H1 (cell line): ENCODE data around the gene TNS1. TPM values are rescaled to one million over a fixed set of nuclear protein-coding genes. Genes with fewer than 3 reads are reported as not detected.

ENCODE experiments used
- CTCF ChIA-PET: fragments of 300-600 bp; sonication (Branson Sonifier 250); formaldehyde crosslinking; loops from one replicate; lab custom pipeline; 2021; ENCODE audit not compliant: partially characterized antibody; lab: Charles Lee
- POLR2A ChIA-PET: fragments of 300-600 bp; sonication (Branson Sonifier 250); formaldehyde crosslinking; loops from one replicate; lab custom pipeline; 2021; ENCODE audit warnings: inconsistent platforms; ENCODE audit not compliant: partially characterized antibody; lab: Charles Lee
- DNase-seq, 2 experiments: peaks; one replicate each; pipeline versions ENCODE4 v3.0.0 to v3.0.0-alpha.2; 2010 to 2022; ENCODE audit warnings: low spot score in 2 of 2, low read depth in 1 of 2, mixed read lengths in 1 of 2
- FAIRE-seq: peaks from 2 replicates; lab custom pipeline; 2011; peaks lifted over from hg19 to GRCh38; lab: Jason Lieb, UNC
- H2AFZ ChIP-seq: 2 replicates; pipeline ENCODE4 v1.8.1; 2012; ENCODE audit warnings: low read length, inconsistent platforms
- H2AK5ac ChIP-seq: 2 replicates; pipeline ENCODE4 v1.6.1; 2013; ENCODE audit warnings: low read depth, low read length
- H2BK120ac ChIP-seq: replicated peaks from 2 replicates; pipeline ENCODE3; 2013; ENCODE audit warnings: low read depth, low read length, inconsistent platforms
- H2BK12ac ChIP-seq: 2 replicates; pipeline ENCODE4 v1.6.1; 2013; ENCODE audit warnings: low read depth, low read length
- H2BK15ac ChIP-seq: 2 replicates; pipeline ENCODE4 v1.6.1; 2013; ENCODE audit warnings: low read length
- H2BK20ac ChIP-seq: 2 replicates; pipeline ENCODE4 v1.6.1; 2013; ENCODE audit warnings: low read length
- H2BK5ac ChIP-seq: 2 replicates; pipeline ENCODE4 v1.6.1; 2013; ENCODE audit warnings: low read depth, low read length
- H3K14ac ChIP-seq: 2 replicates; pipeline ENCODE4 v1.6.1; 2013; ENCODE audit warnings: inconsistent platforms; ENCODE audit not compliant: insufficient read length
- H3K18ac ChIP-seq: 2 replicates; pipeline ENCODE4 v1.6.1; 2013; ENCODE audit warnings: low read length; ENCODE audit errors: extremely low read depth
- H3K23ac ChIP-seq: 2 replicates; pipeline ENCODE4 v1.6.1; 2013; ENCODE audit warnings: inconsistent platforms; ENCODE audit not compliant: insufficient read length
- H3K23me2 ChIP-seq: 2 replicates; pipeline ENCODE4 v1.6.1; 2013; ENCODE audit warnings: low read depth, low read length
- H3K27ac ChIP-seq: 2 replicates; pipeline ENCODE4 v1.6.1; 2011; ENCODE audit warnings: low read depth, low read length, inconsistent platforms
- H3K27me3 ChIP-seq, 4 experiments: replicated peaks in 1 of 4; 1 replicate in 1 of 4; 2 replicates in 3 of 4; pipeline versions ENCODE4 v1.6.1 to v1.8.1; 2011 to 2013; ENCODE audit warnings: low read length in 3 of 4, mild to moderate bottlenecking in 3 of 4, inconsistent platforms in 2 of 4, mixed read lengths in 2 of 4, moderate library complexity in 1 of 4; ENCODE audit not compliant: control insufficient read depth in 3 of 4, insufficient read depth in 3 of 4; ENCODE audit errors: extremely low read depth in 1 of 4
- H3K36me3 ChIP-seq, 4 experiments: 2 replicates each; pipeline versions ENCODE4 v1.6.1 to v1.8.1; 2011 to 2013; ENCODE audit warnings: mild to moderate bottlenecking in 4 of 4, low read length in 3 of 4, moderate library complexity in 2 of 4, control low read depth in 1 of 4, inconsistent platforms in 1 of 4; ENCODE audit not compliant: insufficient read depth in 4 of 4, control insufficient read depth in 2 of 4
- H3K4ac ChIP-seq: replicated peaks from 2 replicates; pipeline ENCODE3; 2013; ENCODE audit warnings: low read length, low read depth, mixed read lengths, inconsistent platforms; ENCODE audit not compliant: insufficient read length
- H3K4me1 ChIP-seq, 4 experiments: replicated peaks in 1 of 4; 1 replicate in 1 of 4; 2 replicates in 3 of 4; pipeline versions ENCODE4 v1.6.1 to v1.8.1; 2011 to 2013; ENCODE audit warnings: low read length in 3 of 4, inconsistent platforms in 2 of 4, mixed read lengths in 1 of 4; ENCODE audit not compliant: insufficient read depth in 4 of 4, control insufficient read depth in 3 of 4
- H3K4me2 ChIP-seq, 2 experiments: 2 replicates each; pipeline versions ENCODE4 v1.6.1 to v1.8.1; 2011 to 2013; ENCODE audit warnings: low read depth in 2 of 2, low read length in 2 of 2, control low read depth in 1 of 2, inconsistent platforms in 1 of 2, mild to moderate bottlenecking in 1 of 2; ENCODE audit not compliant: insufficient read depth in 1 of 2
- H3K4me3 ChIP-seq, 4 experiments: fragments of 200-600, 300-600 bp in 1 of 4; sonication (generic), shearing (Covaris generic), sonication (Bioruptor Twin) in 1 of 4; 2 replicates each; pipeline versions ENCODE4 v1.5.1 to v1.8.1; 2011 to 2016; ENCODE audit warnings: low read length in 4 of 4, low read depth in 3 of 4, control low read depth in 2 of 4, inconsistent platforms in 2 of 4, mild to moderate bottlenecking in 2 of 4, mixed read lengths in 1 of 4, moderate library complexity in 1 of 4; ENCODE audit not compliant: insufficient read depth in 2 of 4; ENCODE audit errors: extremely low read depth in 1 of 4
- H3K56ac ChIP-seq: replicated peaks from 2 replicates; pipeline ENCODE3; 2013; ENCODE audit warnings: low read depth, mild to moderate bottlenecking, mixed read lengths, low read length, inconsistent platforms; ENCODE audit not compliant: insufficient read length
- H3K79me1 ChIP-seq: 2 replicates; pipeline ENCODE4 v1.6.1; 2013; ENCODE audit warnings: low read depth, low read length, control low read depth
- H3K79me2 ChIP-seq, 2 experiments: 2 replicates each; pipeline versions ENCODE4 v1.6.1 to v1.8.1; 2012 to 2013; ENCODE audit warnings: low read length in 2 of 2, mild to moderate bottlenecking in 2 of 2, inconsistent platforms in 1 of 2; ENCODE audit not compliant: insufficient read depth in 2 of 2, control insufficient read depth in 1 of 2
- H3K9ac ChIP-seq, 4 experiments: replicated peaks in 1 of 4; 1 replicate in 1 of 4; 2 replicates in 3 of 4; pipeline versions ENCODE4 v1.6.1 to v1.8.1; 2011 to 2013; ENCODE audit warnings: low read depth in 3 of 4, low read length in 3 of 4, control low read depth in 2 of 4, mild to moderate bottlenecking in 2 of 4, moderate library complexity in 2 of 4, inconsistent platforms in 1 of 4; ENCODE audit errors: extremely low read depth in 1 of 4
- H3K9me3 ChIP-seq, 2 experiments: 2 replicates each; pipeline versions ENCODE4 v1.6.1 to v1.8.1; 2012 to 2013; ENCODE audit warnings: mild to moderate bottlenecking in 2 of 2, moderate library complexity in 2 of 2, control low read depth in 1 of 2, inconsistent platforms in 1 of 2, low read depth in 1 of 2, low read length in 1 of 2, mixed read lengths in 1 of 2; ENCODE audit not compliant: insufficient read depth in 2 of 2
- H4K20me1 ChIP-seq, 2 experiments: replicated peaks in 1 of 2; 2 replicates each; pipeline versions ENCODE3 to v1.8.1; 2011 to 2013; ENCODE audit warnings: inconsistent platforms in 2 of 2, low read length in 2 of 2, mild to moderate bottlenecking in 1 of 2; ENCODE audit not compliant: insufficient read depth in 2 of 2, control insufficient read depth in 1 of 2
- H4K5ac ChIP-seq: 2 replicates; pipeline ENCODE4 v1.6.1; 2013; ENCODE audit warnings: low read length, low read depth, mixed read lengths, inconsistent platforms; ENCODE audit not compliant: insufficient read length
- H4K8ac ChIP-seq: 2 replicates; pipeline ENCODE4 v1.8.0; 2013; ENCODE audit warnings: mild to moderate bottlenecking, moderate library complexity, low read length, inconsistent platforms; ENCODE audit not compliant: insufficient read depth; ENCODE audit errors: extremely low read depth
- H4K91ac ChIP-seq: replicated peaks from 2 replicates; pipeline ENCODE3; 2013; ENCODE audit warnings: low read length, mixed read lengths, inconsistent platforms; ENCODE audit not compliant: insufficient read length
- CBX8 ChIP-seq: fragments of 300-800, 300-1000 bp; sonication (generic); IDR thresholded peaks from 2 replicates; pipeline ENCODE4 v1.7.1; 2016; ENCODE audit warnings: low read depth, low read length, borderline replicate concordance
- GTF2F1 ChIP-seq: IDR thresholded peaks from 2 replicates; pipeline ENCODE4 v1.6.1; 2012; ENCODE audit warnings: low read depth, low read length, improper control_type of control experiment, borderline replicate concordance
- WGBS, 2 experiments: shearing (Covaris generic) in 1 of 2; methylation state at CpG; one replicate each; pipeline versions ENCODE4 v1.1.6 to v1.1.7; 2013 to 2015; ENCODE audit warnings: low lambda C conversion rate in 2 of 2, mixed read lengths in 2 of 2, inconsistent platforms in 1 of 2, low coverage in 1 of 2, missing lambda C conversion rate in 1 of 2; ENCODE audit not compliant: insufficient replicate concordance in 2 of 2, insufficient coverage in 1 of 2, insufficient read length in 1 of 2; ENCODE audit errors: extremely low coverage in 1 of 2, missing lambda C conversion rate in 1 of 2; 5-methylcytosine and 5-hydroxymethylcytosine counted together
- polyA plus RNA-seq, 7 experiments: library from polyadenylated mRNA; depleted of rRNA in 3 of 7; stranded (reverse) in 5 of 7; unstranded in 2 of 7; fragments of >200 nt in 5 of 7; fragments of 200-250 nt in 2 of 7; gene quantifications; 1 replicate in 5 of 7; 2 replicates in 1 of 7; 4 replicates in 1 of 7; pipeline versions ENCODE4 v1.2.1 to v1.2.3, GENCODE V29; 2011 to 2013; ENCODE audit warnings: missing spikeins in 2 of 7, mixed read lengths in 2 of 7
- total RNA-seq: library from RNA; stranded (reverse); fragmentation: NEBNext Ultra II Directional; extraction: Animal tissue kit (Norgen Biotek cat#: 25700); gene quantifications from 2 replicates; pipeline ENCODE4 v1.2.1, GENCODE V29; 2021
- TF ChIP-seq, protein P1 (sequence below): IDR thresholded peaks from 2 replicates; pipeline ENCODE4 v1.6.1; 2011; ENCODE audit warnings: low read depth, mild to moderate bottlenecking, low read length; ENCODE audit not compliant: insufficient read depth
- TF ChIP-seq, protein P2 (sequence below): IDR thresholded peaks from 2 replicates; pipeline ENCODE4 v1.6.1; 2012; ENCODE audit warnings: low read length, inconsistent platforms

Gene TNS1
- total and polyA plus RNA-seq, 2 of the 8 experiments (the other 6 are each of a cell fraction or from before 2014, with no cell fraction given), result 1.5 to 5.1 TPM

DNA sequence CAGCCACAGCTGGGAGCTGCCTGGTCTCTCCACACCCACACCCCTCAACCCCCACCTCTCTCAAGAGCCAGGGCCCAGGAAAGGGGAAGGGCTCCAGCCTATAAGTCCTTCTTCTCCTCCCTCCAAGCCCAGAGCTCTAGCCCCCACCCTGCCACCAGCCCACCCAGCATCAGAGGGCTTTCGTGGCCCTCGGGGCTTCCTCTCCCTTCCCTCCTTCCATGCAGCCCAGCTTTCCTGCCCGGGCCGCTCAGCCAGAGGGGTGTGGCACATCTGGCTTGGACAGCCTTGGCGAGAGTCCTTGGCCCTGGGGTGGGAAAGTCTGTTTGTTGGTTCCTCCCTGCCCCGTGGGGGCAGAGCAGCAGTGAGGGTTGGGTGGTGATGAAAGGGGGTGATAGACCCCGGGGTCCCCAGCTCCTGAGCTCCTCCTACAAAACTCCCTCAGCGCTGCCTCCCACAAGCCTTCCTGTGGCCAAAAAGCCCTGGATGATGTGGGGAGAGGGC is 7.0 kb downstream of the TNS1 start:
- Histone ChIP-seq H4K20me1 (no peaks in the 10 kb centered on the region), H3K4me3 (no peak overlapping the region), H2BK15ac (no peak overlapping the region)
- TF ChIP-seq CBX8, result no peak
- TF ChIP-seq, protein P1, sequence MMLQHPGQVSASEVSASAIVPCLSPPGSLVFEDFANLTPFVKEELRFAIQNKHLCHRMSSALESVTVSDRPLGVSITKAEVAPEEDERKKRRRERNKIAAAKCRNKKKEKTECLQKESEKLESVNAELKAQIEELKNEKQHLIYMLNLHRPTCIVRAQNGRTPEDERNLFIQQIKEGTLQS, result no peak
- TF ChIP-seq, protein P2, sequence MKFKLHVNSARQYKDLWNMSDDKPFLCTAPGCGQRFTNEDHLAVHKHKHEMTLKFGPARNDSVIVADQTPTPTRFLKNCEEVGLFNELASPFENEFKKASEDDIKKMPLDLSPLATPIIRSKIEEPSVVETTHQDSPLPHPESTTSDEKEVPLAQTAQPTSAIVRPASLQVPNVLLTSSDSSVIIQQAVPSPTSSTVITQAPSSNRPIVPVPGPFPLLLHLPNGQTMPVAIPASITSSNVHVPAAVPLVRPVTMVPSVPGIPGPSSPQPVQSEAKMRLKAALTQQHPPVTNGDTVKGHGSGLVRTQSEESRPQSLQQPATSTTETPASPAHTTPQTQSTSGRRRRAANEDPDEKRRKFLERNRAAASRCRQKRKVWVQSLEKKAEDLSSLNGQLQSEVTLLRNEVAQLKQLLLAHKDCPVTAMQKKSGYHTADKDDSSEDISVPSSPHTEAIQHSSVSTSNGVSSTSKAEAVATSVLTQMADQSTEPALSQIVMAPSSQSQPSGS, result no peak
- TF ChIP-seq GTF2F1, result no peak
- TF ChIP-seq, all 59 proteins: peak for 0
- no peaks in the 10 kb centered on the region for H3K36me3 ChIP-seq
- H3K23ac ChIP-seq, result no peak overlapping the region
- ChIA-PET CTCF (interaction anchor here (0.6 to 22.4 kb wide), 18 partner anchors 8 to 206 kb away, joined by 3 to 480 read pairs (median 4); no protein-coding TSS in a partner anchor), POLR2A (interaction anchor here (0.8 to 3.4 kb wide), 4 partner anchors 9 to 210 kb away, joined by 3 to 11 read pairs (median 6); no protein-coding TSS in a partner anchor)
- no peak overlapping the region for H3K9ac ChIP-seq
- H2BK5ac ChIP-seq, result no peak overlapping the region
- no peaks in the 10 kb centered on the region for H3K23me2 ChIP-seq
- H2AK5ac ChIP-seq, result no peak overlapping the region
- WGBS, 2 experiments, result 81% methylated on average over 6 of the region's 8 CpGs; no CpG with 5 or more reads in 1 of the 2 experiments
- DNase-seq (no peak), FAIRE-seq (no peak)
- no peaks in the 10 kb centered on the region for H3K79me1 ChIP-seq
- no peaks in the 10 kb centered on the region for H3K79me2 ChIP-seq
- no peak overlapping the region for H3K4ac ChIP-seq
- H2AFZ ChIP-seq, result no peak overlapping the region
- no peak overlapping the region for H4K91ac ChIP-seq
- H3K4me1 ChIP-seq, result peaks cover 0 to 13% (median 5%) of the 10 kb centered on the region in 4 experiments; a peak in 4 of 7 replicates
- H3K4me2 ChIP-seq, result no peak overlapping the region
- no peaks in the 10 kb centered on the region; a peak in 2 of 7 replicates for H3K27me3 ChIP-seq
- no peak overlapping the region for H3K27ac ChIP-seq
- no peak overlapping the region for H2BK120ac ChIP-seq
- H3K18ac ChIP-seq, result no peak overlapping the region; the same call in 1 of the 2 replicates
- H3K9me3 ChIP-seq, result no peaks in the 10 kb centered on the region
- no peak overlapping the region for H2BK12ac ChIP-seq
- no peak overlapping the region for H4K5ac ChIP-seq
- H2BK20ac ChIP-seq, result no peak overlapping the region
- peak overlapping the region; percentile 54 for H4K8ac ChIP-seq
- H3K14ac ChIP-seq, result no peak overlapping the region
- H3K56ac ChIP-seq, result no peak overlapping the region
